Sciatic nerve (tissue), 2 donors: ENCODE measurements around the gene FASN. TPM values are rescaled to one million over a fixed set of nuclear protein-coding genes. Genes with fewer than 3 reads are reported as not detected.
A peak's percentile ranks its signal among the peaks of the same experiment; 100 is the strongest.

Experiments used
- ATAC-seq: fragments of 200-7000 bp; cut with Tn5 transposase; one replicate; pipeline ENCODE4 v1.9.1; 2020; ENCODE audit warnings: mild to moderate bottlenecking, moderate library complexity
- DNase-seq: peaks from one replicate; pipeline ENCODE4 v3.0.0-alpha.2; 2020; ENCODE audit warnings: low spot score
- intact Hi-C: fragments of 100-400 bp; cut with DNase I; formaldehyde crosslinking; loops from one replicate; pipeline ENCODE4 v1.14.2; 2022
- total RNA-seq: library from RNA; stranded (reverse); fragmentation: NEBNext Ultra II Directional; extraction: Animal tissue kit (Norgen Biotek cat#: 25700); gene quantifications from one replicate; pipeline ENCODE4 v1.2.1, GENCODE V29; 2021
- donor health status: DM: no; HTN: no; CAD: no.
- donor health status: DM: no; HTN: no; CAD: no.

The FASN gene
- total RNA-seq, 1 donor from 2014 or later, result 280 TPM

GRCh38 chr17:82118815-82119380 is 20.9 kb upstream of the FASN start:
- intact Hi-C loops, result no loop called here
- peak; percentile 75 for ATAC-seq

GRCh38 chr17:82118168-82118814 is 20.3 kb upstream of the FASN start:
- peak; percentile 7 for ATAC-seq

More at GRCh38 chr17:82118815-82119380, 20.9 kb upstream of the FASN start:
- DNase-seq, result no peak

GRCh38 chr17:82117139-82118090 is 19.4 kb upstream of the FASN start:
- intact Hi-C loops, result no loop called here
- ATAC-seq (no peak), DNase-seq (no peak)

More at GRCh38 chr17:82118168-82118814, 20.3 kb upstream of the FASN start:
- DNase-seq, result no peak
- intact Hi-C loops, result no loop called here

GRCh38 chr17:82116246-82116645 is 18.2 kb upstream of the FASN start:
- intact Hi-C loops, result no loop called here
- DNase-seq (no peak), ATAC-seq (no peak)

- DNase-seq, result peak; percentile 52
- intact Hi-C loops, result no loop called here
These were observed 16.8 kb upstream of the FASN start for GRCh38 chr17:82114872-82115271.

GRCh38 chr17:82114447-82114846 is 16.4 kb upstream of the FASN start:
- ATAC-seq (no peak), DNase-seq (no peak)
- intact Hi-C loops, result no loop called here

More at GRCh38 chr17:82114872-82115271, 16.8 kb upstream of the FASN start:
- no peak for ATAC-seq

- no peak for ATAC-seq
- intact Hi-C loops, result no loop called here
- peak; percentile 49 for DNase-seq
These were observed 15.9 kb upstream of the FASN start for GRCh38 chr17:82113941-82114340.

GRCh38 chr17:82113422-82113821 is 15.4 kb upstream of the FASN start:
- DNase-seq, result no peak
- ATAC-seq, result no peak
- intact Hi-C loops, result no loop called here

- intact Hi-C loops, result no loop called here
- no peak for ATAC-seq
- no peak for DNase-seq
These were observed 14.9 kb upstream of the FASN start for GRCh38 chr17:82112914-82113311.

- intact Hi-C loops, result no loop called here
- DNase-seq (no peak), ATAC-seq (no peak)
These were observed 14.3 kb upstream of the FASN start for GRCh38 chr17:82112181-82112913.

GRCh38 chr17:82110298-82110697 is 12.3 kb upstream of the FASN start:
- DNase-seq (no peak), ATAC-seq (no peak)
- intact Hi-C loops, result no loop called here

GRCh38 chr17:82108961-82109475 is 11.0 kb upstream of the FASN start:
- intact Hi-C loops, result loop anchor here (10.0 kb wide), 1 partner anchor 46 kb away; no protein-coding TSS in a partner anchor
- ATAC-seq (no peak), DNase-seq (no peak)

GRCh38 chr17:82108496-82108945 is 10.5 kb upstream of the FASN start:
- DNase-seq (peak; percentile 53), ATAC-seq (no peak)
- intact Hi-C loops, result loop anchor here (10.0 kb wide), 1 partner anchor 46 kb away; no protein-coding TSS in a partner anchor

GRCh38 chr17:82108038-82108437 is 10.0 kb upstream of the FASN start:
- ATAC-seq (no peak), DNase-seq (peak; percentile 59)
- intact Hi-C loops, result loop anchor here (10.0 kb wide), 1 partner anchor 47 kb away; no protein-coding TSS in a partner anchor

GRCh38 chr17:82107341-82107860 is 9.4 kb upstream of the FASN start:
- ATAC-seq, result no peak
- DNase-seq, result peak; percentile 61
- intact Hi-C loops, result loop anchor here (10.0 kb wide), 1 partner anchor 47 kb away; no protein-coding TSS in a partner anchor

GRCh38 chr17:82106688-82107305 is 8.8 kb upstream of the FASN start:
- DNase-seq, result peak; percentile 63
- no peak for ATAC-seq
- intact Hi-C loops, result loop anchor here (10.0 kb wide), 1 partner anchor 48 kb away; no protein-coding TSS in a partner anchor

- intact Hi-C loops, result loop anchor here (10.0 kb wide), 1 partner anchor 49 kb away; no protein-coding TSS in a partner anchor
- ATAC-seq (peak; percentile 0), DNase-seq (peak; percentile 61)
These were observed 8.0 kb upstream of the FASN start for GRCh38 chr17:82105882-82106687.
